Effector memory CD4-positive, alpha-beta T cell (primary cell): ENCODE measurements around the gene PIRT.
A peak's percentile ranks its signal among the peaks of the same experiment; 100 is the strongest.
"Not testable (repeated sequence)": the region's sequence is repeated elsewhere in the genome, so short reads cannot be mapped to it uniquely, and the experiment has no call there.

Source experiments
- DNase-seq, 3 donors: peaks; one replicate each; pipeline ENCODE4 v3.0.0-alpha.2; 2020
- H3K27ac ChIP-seq: 2 replicates; pipeline ENCODE4 v1.7.0; 2013; ENCODE audit warnings: mild to moderate bottlenecking, low read length, moderate library complexity; ENCODE audit not compliant: insufficient read depth, poor library complexity, severe bottlenecking
- H3K27me3 ChIP-seq: replicated peaks from 2 replicates; pipeline ENCODE4 v1.7.0; 2013; ENCODE audit warnings: mild to moderate bottlenecking, low read length; ENCODE audit not compliant: insufficient read depth, control insufficient read depth, poor library complexity, severe bottlenecking
- H3K36me3 ChIP-seq: 2 replicates; pipeline ENCODE4 v1.7.0; 2013; ENCODE audit warnings: mild to moderate bottlenecking, low read length, moderate library complexity; ENCODE audit not compliant: control insufficient read depth, insufficient read depth
- H3K4me1 ChIP-seq: 2 replicates; pipeline ENCODE4 v1.7.0; 2013; ENCODE audit warnings: low read length, mild to moderate bottlenecking; ENCODE audit not compliant: control insufficient read depth, insufficient read depth, poor library complexity, severe bottlenecking
- H3K4me3 ChIP-seq: 2 replicates; pipeline ENCODE4 v1.7.0; 2013; ENCODE audit warnings: low read length, low read depth, mild to moderate bottlenecking; ENCODE audit not compliant: insufficient read depth, poor library complexity, severe bottlenecking
- H3K9me3 ChIP-seq: 2 replicates; pipeline ENCODE4 v1.7.0; 2013; ENCODE audit warnings: mild to moderate bottlenecking, low read length, moderate library complexity; ENCODE audit not compliant: control insufficient read depth

Gene PIRT

DNA sequence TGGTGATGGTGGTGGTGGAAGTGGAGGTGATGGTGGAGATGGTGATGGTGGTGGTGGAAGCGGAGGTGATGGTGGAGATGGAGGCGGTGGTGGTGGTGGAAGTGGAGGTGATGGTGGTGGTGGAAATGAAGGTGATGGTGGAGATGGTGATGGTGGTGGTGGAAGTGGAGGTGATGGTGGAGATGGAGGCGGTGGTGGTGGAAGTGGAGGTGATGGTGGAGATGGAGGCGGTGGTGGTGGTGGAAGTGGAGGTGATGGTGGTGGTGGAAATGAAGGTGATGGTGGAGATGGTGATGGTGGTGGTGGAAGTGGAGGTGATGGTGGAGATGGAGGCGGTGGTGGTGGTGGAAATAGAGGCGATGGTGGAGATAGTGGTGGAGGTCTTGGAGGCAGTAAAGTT is 8.7 kb upstream of the PIRT start:
- not testable (repeated sequence) for H3K27me3 ChIP-seq, H3K4me1 ChIP-seq, DNase-seq, H3K27ac ChIP-seq, H3K9me3 ChIP-seq, H3K36me3 ChIP-seq, H3K4me3 ChIP-seq

DNA sequence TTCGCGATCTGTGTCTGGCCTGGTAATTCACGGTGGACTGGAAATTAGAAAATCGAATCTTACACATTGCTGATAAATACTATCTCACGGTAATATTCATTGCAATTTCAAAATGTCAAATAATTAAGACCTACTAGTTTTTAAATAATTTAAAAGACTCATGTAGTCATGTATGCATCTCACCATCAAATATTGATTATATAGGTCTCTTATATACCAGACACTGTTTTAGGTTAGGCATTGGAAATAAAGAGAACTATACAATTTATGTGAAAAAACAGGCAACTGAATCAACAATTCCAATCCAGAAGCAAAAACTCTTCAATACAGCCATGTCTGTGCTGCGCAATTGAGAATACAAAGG is 7.5 kb upstream of the PIRT start:
- H3K36me3 ChIP-seq: no peaks in the 10 kb centered on the region
- no peaks in the 10 kb centered on the region for H3K4me1 ChIP-seq
- peak overlapping the region; percentile 46 for H3K4me3 ChIP-seq
- DNase-seq: no peak
- no peaks in the 10 kb centered on the region for H3K27me3 ChIP-seq
- no peak overlapping the region for H3K27ac ChIP-seq
- H3K9me3 ChIP-seq: no peaks in the 10 kb centered on the region

DNA sequence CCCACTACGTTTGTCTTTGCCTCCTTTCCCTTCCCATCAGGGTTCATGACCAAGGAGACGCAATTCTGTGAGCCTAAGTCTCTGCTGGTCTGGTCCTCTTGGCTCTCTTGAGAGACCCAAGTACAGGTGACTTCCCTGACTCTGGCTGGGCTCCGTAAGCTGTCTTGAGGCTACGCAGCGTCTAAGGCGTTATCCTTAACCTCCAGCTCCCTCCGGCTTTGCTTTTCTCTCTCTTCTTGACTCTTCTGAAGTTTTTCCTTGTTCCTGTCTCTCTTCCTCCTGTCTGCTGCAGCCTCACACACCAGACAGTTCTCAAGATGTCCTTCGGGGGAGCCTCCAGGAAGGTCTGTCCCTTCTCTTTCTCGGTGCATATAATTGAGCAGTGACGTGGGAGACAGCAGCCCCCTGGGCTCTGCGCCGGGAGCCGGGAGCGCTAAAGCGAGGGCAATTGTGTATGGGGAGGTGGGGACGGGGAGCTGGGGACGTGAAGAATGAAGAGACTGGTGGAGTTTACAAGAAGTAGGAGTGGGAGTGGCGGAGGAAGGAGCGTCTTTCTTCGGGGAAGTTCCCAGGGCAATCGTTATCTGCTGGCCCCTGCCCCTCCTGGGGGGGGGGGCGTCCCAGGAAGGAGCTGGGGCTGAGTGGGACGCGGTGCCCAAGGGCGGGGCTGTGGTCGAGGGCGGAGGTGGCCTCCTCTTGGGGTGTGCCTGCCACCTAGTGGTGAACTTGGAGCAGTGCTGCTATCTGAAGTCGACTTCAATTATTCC is 6.9 kb upstream of the PIRT start:
- H3K27ac ChIP-seq: no peak overlapping the region

DNA sequence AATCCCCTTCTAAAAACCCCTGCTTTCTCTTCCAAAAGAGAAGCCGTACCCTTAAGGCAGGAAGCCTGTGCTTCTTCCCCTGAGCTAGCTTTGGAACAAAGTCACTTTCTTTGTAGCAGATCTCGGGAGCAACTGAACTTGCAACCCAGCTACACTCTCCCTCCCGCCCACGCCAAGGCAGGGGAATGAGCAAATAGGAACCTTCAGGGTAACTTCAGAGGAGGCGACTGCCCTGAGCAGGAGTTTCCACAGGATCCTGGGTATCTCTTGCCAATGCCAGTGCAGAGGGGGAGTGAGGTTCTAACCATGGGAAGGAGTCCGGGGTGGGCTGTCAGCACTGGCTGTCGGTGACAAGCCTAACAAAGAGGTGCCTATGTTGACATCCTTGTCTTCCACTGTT is 5.9 kb upstream of the PIRT start:
- H3K27ac ChIP-seq: no peak overlapping the region
- no peaks in the 10 kb centered on the region for H3K4me1 ChIP-seq
- no peak overlapping the region for H3K4me3 ChIP-seq
- H3K36me3 ChIP-seq: no peaks in the 10 kb centered on the region
- H3K27me3 ChIP-seq: no peaks in the 10 kb centered on the region
- H3K9me3 ChIP-seq: no peaks in the 10 kb centered on the region
- no peak for DNase-seq

More for the DNA sequence above, 6.9 kb upstream of the PIRT start:
- peak overlapping the region; percentile 46 for H3K4me3 ChIP-seq
- H3K27me3 ChIP-seq: no peaks in the 10 kb centered on the region
- H3K36me3 ChIP-seq: no peaks in the 10 kb centered on the region
- H3K4me1 ChIP-seq: no peaks in the 10 kb centered on the region
- no peaks in the 10 kb centered on the region for H3K9me3 ChIP-seq
- DNase-seq: peak; percentile 36 to 52 (median 39)

DNA sequence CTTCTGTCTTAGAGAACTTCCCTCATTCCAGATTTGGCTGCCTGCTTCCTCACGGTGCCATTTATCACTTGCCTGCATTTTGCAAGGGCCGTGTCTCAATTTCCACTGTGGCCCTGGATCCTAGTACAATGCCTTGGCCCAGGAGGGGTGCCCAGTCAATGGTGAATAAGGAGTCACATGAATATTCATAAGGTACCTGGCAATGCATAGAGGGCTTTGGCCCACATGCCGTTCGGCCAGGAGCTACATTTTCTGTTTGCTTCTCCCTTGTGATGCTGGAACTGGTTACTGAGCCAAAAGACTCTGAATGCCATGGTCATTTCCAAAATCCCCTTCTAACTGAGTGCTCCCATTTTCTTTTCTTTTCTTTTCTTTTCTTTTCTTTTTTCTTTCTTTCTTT is 4.8 kb upstream of the PIRT start:
- no peaks in the 10 kb centered on the region for H3K9me3 ChIP-seq
- H3K4me3 ChIP-seq: no peak overlapping the region
- no peaks in the 10 kb centered on the region for H3K4me1 ChIP-seq
- no peaks in the 10 kb centered on the region for H3K36me3 ChIP-seq
- no peak overlapping the region for H3K27ac ChIP-seq
- H3K27me3 ChIP-seq: no peaks in the 10 kb centered on the region
- DNase-seq: no peak

DNA sequence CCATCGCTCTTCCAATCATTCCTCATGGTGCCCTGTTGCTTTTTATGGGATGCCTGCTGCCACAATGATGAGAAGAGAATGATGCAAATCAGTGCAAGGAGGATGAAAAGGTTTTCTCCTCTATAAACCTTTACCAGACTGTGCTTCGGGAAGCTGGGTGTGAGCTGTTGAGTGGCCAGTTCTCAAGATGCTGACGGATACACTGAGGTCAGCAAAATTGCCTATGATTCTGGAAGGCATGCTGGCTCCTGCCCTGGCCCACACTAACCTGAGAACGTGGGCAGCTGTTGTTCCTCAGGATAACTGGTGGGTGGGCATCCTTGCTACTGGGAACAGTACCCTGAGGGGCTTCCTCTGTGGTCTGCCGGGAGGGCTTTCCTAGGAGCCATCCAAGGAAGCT is 795 bp upstream of the PIRT start:
- H3K9me3 ChIP-seq: no peaks in the 10 kb centered on the region
- H3K27ac ChIP-seq: no peak overlapping the region
- no peak for DNase-seq
- no peak overlapping the region for H3K4me3 ChIP-seq
- no peaks in the 10 kb centered on the region for H3K36me3 ChIP-seq
- no peaks in the 10 kb centered on the region for H3K27me3 ChIP-seq
- no peaks in the 10 kb centered on the region for H3K4me1 ChIP-seq

DNA sequence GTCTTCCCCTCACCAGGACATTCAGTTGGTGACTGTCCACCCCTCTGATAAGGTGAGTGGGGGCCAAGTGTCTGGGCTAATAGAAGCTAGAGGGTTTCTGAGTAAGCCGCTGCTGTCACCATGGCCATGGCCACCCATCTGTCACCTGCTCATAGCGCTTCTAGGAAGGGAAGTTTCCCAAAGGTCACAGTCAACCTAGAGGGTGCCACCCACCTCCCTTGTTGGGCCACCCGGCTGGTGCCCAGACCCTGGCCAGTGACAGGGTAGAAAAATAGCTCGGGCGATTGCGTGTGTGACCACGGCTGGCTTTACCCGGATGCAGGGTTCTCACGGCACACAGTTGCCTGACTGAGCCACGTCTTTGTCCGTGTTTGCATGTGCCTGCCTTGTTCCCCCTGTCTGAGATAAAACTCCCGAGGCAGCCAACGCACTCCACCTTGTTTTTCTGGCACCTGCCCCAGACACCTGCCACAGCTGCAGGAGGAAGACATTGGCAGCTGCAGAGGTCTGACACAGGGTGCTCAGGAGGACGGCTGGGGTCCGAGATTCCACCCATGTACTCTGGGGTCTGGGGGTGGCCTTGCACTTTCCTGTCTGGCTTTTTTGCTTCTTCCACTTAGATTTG is 809 bp downstream of the PIRT start:
- no peaks in the 10 kb centered on the region for H3K9me3 ChIP-seq
- no peaks in the 10 kb centered on the region for H3K4me1 ChIP-seq
- H3K36me3 ChIP-seq: no peaks in the 10 kb centered on the region
- no peak overlapping the region for H3K27ac ChIP-seq
- H3K27me3 ChIP-seq: no peaks in the 10 kb centered on the region
- H3K4me3 ChIP-seq: no peak overlapping the region
- no peak for DNase-seq

DNA sequence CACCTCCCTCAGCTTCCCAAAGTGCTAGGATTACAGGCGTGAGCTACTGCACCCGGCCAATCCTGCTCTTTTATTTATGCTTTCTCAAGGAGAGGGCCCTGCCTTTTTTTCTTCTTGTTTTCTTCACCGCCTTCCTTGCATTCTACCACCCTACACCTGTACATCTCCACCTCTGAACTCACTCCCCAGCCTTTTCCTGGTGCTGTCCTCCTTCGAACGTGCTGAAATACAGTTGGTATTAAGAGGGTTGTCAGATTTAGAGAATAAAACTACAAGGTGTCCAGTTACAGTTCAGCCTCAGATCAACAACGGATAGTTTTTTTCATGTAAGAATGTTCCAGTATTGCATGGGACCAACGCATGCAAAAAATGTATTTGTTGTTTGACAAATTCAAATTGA is 1.7 kb downstream of the PIRT start:
- Histone ChIP-seq H3K27ac (no peak overlapping the region), H3K4me1 (no peaks in the 10 kb centered on the region), H3K9me3 (no peaks in the 10 kb centered on the region), H3K4me3 (no peak overlapping the region), H3K27me3 (no peaks in the 10 kb centered on the region), H3K36me3 (no peaks in the 10 kb centered on the region)
- no peak for DNase-seq

DNA sequence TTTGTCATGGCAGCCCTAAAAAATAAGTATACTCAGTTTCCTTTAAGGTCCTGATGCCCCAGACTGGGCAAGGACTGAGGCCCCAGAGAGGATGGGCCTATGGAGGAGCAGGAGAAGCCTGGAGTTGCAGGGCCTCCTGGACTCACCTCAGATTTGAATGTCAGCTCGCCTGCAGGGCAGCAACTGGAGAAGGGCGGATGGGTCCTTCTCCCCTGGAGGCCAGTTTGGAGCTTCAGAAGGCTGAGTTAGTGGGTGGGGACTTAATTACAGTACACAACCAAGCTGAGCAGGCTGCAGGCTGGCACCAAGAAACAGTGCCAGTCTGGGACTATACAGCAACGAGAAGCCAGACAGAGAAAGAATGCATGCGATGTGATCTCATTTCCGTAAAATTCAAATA is 6.2 kb downstream of the PIRT start:
- DNase-seq: no peak
- Histone ChIP-seq H3K36me3 (no peaks in the 10 kb centered on the region), H3K27me3 (no peaks in the 10 kb centered on the region), H3K9me3 (no peaks in the 10 kb centered on the region), H3K27ac (no peak overlapping the region), H3K4me3 (no peak overlapping the region), H3K4me1 (no peaks in the 10 kb centered on the region)

DNA sequence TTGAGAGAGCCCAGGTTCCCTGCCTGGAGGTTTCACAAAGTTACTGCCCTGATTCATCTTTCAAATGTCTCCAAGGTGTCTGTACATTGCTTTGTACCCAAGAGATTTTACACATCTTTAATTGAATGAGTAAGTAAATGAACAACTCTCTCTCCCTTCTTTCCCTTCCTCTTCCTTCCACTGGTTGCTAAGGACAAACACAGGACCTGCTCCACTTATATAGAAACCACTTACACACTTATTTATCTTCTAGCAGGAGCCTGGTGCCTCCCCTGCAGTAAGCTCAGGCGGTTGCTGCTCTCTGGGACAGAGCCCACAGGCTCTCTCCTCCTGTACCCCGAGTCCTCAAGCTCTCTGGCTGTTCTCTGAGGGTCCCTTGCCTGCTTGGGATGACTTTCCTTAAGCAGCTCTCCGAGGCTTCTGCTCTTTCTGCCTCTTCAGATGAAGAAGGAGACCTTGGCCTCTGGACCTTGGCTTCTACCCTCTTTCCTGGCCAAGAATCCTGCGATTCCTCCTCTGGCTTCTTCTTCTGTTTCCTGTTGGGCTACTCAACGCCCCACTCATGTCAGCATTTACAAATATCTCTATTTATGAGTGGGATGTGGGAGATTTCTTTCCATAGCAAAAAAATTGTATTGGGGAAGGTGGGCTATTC is 9.9 kb downstream of the PIRT start:
- Histone ChIP-seq H3K4me1 (no peaks in the 10 kb centered on the region), H3K9me3 (no peaks in the 10 kb centered on the region), H3K27ac (no peak overlapping the region), H3K27me3 (no peaks in the 10 kb centered on the region), H3K4me3 (no peak overlapping the region), H3K36me3 (no peaks in the 10 kb centered on the region)
- no peak for DNase-seq
